A673 (cell line): ENCODE data around the gene TNPO3. TPM values are rescaled to one million over a fixed set of nuclear protein-coding genes. Genes with fewer than 3 reads are reported as not detected.

Experiments
- BruUV-seq: library from RNA; stranded (reverse); fragments of 400-500 nt; replicated peaks from 2 replicates; lab custom pipeline; 2021; lab: Mats Ljungman, UMichigan
- CTCF ChIA-PET: fragments of 300-600 bp; sonication (Branson Sonifier 250); formaldehyde crosslinking; loops from one replicate; lab custom pipeline; 2022; ENCODE audit warnings: antibody characterized with exemption; lab: Charles Lee
- POLR2A ChIA-PET: fragments of 300-600 bp; sonication (Branson Sonifier 250); formaldehyde crosslinking; loops from one replicate; lab custom pipeline; 2022; ENCODE audit warnings: antibody characterized with exemption; ENCODE audit not compliant: low non-redundant PET; lab: Charles Lee
- DNase-seq: peaks from one replicate; pipeline ENCODE4 v3.0.0-alpha.2; 2015; ENCODE audit warnings: low spot score
- H3K27ac ChIP-seq: fragments of 200-600 bp; sonication (generic); 2 replicates; pipeline ENCODE4 v1.5.1; 2016; ENCODE audit warnings: mixed run types, low read depth, mild to moderate bottlenecking, mixed read lengths, antibody characterized with exemption, low read length; ENCODE audit not compliant: poor library complexity, severe bottlenecking
- H3K27me3 ChIP-seq: fragments of 200-600 bp; sonication (generic); replicated peaks from 2 replicates; pipeline ENCODE4 v1.6.1; 2017; ENCODE audit warnings: mixed run types, low read depth, mild to moderate bottlenecking, mixed read lengths, antibody characterized with exemption, low read length; ENCODE audit not compliant: insufficient read depth, poor library complexity
- H3K36me3 ChIP-seq: fragments of 200-600 bp; sonication (generic); 2 replicates; pipeline ENCODE4 v1.6.1; 2016; ENCODE audit warnings: mixed run types, mild to moderate bottlenecking, mixed read lengths, antibody characterized with exemption, low read length; ENCODE audit not compliant: insufficient read depth, poor library complexity, severe bottlenecking
- H3K4me1 ChIP-seq: fragments of 200-600 bp; sonication (generic); 2 replicates; pipeline ENCODE4 v1.6.1; 2017; ENCODE audit warnings: mixed run types, mild to moderate bottlenecking, mixed read lengths, antibody characterized with exemption, low read length; ENCODE audit not compliant: insufficient read depth, poor library complexity, severe bottlenecking
- H3K4me3 ChIP-seq: fragments of 200-600 bp; sonication (generic); 2 replicates; pipeline ENCODE4 v1.5.1; 2016; ENCODE audit warnings: low read depth, mixed run types, mild to moderate bottlenecking, mixed read lengths, low read length; ENCODE audit not compliant: poor library complexity, severe bottlenecking
- H3K9me3 ChIP-seq: fragments of 200-600 bp; sonication (generic); 2 replicates; pipeline ENCODE4 v1.6.1; 2016; ENCODE audit warnings: mixed run types, low read depth, mild to moderate bottlenecking, mixed read lengths, antibody characterized with exemption, low read length; ENCODE audit not compliant: poor library complexity, severe bottlenecking
- CTCF ChIP-seq: fragments of 300-800, 200-600 bp; sonication (generic); conservative IDR thresholded peaks from 2 replicates; pipeline ENCODE4 v1.5.1; 2017; ENCODE audit warnings: low read depth, mild to moderate bottlenecking, antibody characterized with exemption, low read length, moderate library complexity, mixed read lengths
- EZH2 ChIP-seq: fragments of 200-600 bp; sonication (generic); IDR thresholded peaks from 2 replicates; pipeline ENCODE4 v1.6.1; 2017; ENCODE audit warnings: borderline replicate concordance, low read depth, mild to moderate bottlenecking, mixed read lengths, antibody characterized with exemption, low read length; ENCODE audit not compliant: poor library complexity, severe bottlenecking
- intact Hi-C: fragments of 100-400 bp; cut with micrococcal nuclease; formaldehyde crosslinking; loops from one replicate; pipeline ENCODE4 v1.10.0; 2022; ENCODE audit not compliant: unreplicated experiment
- total RNA-seq: library from RNA; stranded (reverse); gene quantifications from 2 replicates; pipeline ENCODE4 v1.2.3, GENCODE V29; 2021

Gene TNPO3
- total RNA-seq, 1 experiment from 2014 or later, result 77.8 TPM

- Histone ChIP-seq H3K4me1 (no peaks in the 10 kb centered on the region), H3K4me3 (peak within 1 kb of the TSS; percentile 48), H3K36me3 (no peaks in the 10 kb centered on the region), H3K27ac (no peak within 1 kb of the TSS), H3K9me3 (no peaks in the 10 kb centered on the region), H3K27me3 (peaks cover 46% of the 10 kb centered on the region)
- no TSS peak for BruUV-seq
- CTCF ChIA-PET, result no interaction called here
- intact Hi-C loops, result no loop called here
- TF ChIP-seq CTCF (no peak), EZH2 (peak; percentile 63)
- no peak for DNase-seq
- POLR2A ChIA-PET, result interaction anchor here (0.6 kb wide), 1 partner anchor 88 kb away, joined by 12 read pairs; no protein-coding TSS in a partner anchor
Measured at GRCh38 chr7:128937647-128938543, 117.0 kb downstream of the TNPO3 start, which contains the start of gene IRF5. Gene IRF5 (plus strand): TSS chr7:128937927. CDS start chr7:128942082, 4,155 bp downstream.

- DNase-seq, result no peak
- H3K4me3 ChIP-seq, result peak overlapping the region; percentile 48
- H3K27ac ChIP-seq, result no peak overlapping the region
- H3K9me3 ChIP-seq, result no peaks in the 10 kb centered on the region
- intact Hi-C loops, result no loop called here
- H3K36me3 ChIP-seq, result no peaks in the 10 kb centered on the region
- CTCF ChIA-PET, result no interaction called here
- TF ChIP-seq EZH2, result no peak
- TF ChIP-seq CTCF, result no peak
- no TSS peak for BruUV-seq
- H3K4me1 ChIP-seq, result no peaks in the 10 kb centered on the region
- POLR2A ChIA-PET, result no interaction called here
- peaks cover 46% of the 10 kb centered on the region for H3K27me3 ChIP-seq
Measured at GRCh38 chr7:128937271-128937646, 117.7 kb downstream of the TNPO3 start.

- Histone ChIP-seq H3K27me3 (peaks cover 46% of the 10 kb centered on the region), H3K9me3 (no peaks in the 10 kb centered on the region), H3K4me1 (no peaks in the 10 kb centered on the region), H3K4me3 (no peak overlapping the region), H3K36me3 (no peaks in the 10 kb centered on the region), H3K27ac (no peak overlapping the region)
- ChIA-PET CTCF (no interaction called here), POLR2A (no interaction called here)
- TF ChIP-seq CTCF (no peak), EZH2 (no peak)
- intact Hi-C loops, result no loop called here
- DNase-seq, result no peak
- no TSS peak for BruUV-seq
Measured at GRCh38 chr7:128936798-128937197, 118.1 kb downstream of the TNPO3 start.
